Measurements from ENCODE around the gene GNAI3.

The GNAI3 gene

GRCh38 chr1:109621379-109622136, 73.1 kb downstream of the GNAI3 start:
- in situ Hi-C loops (cut with HindIII; ENCODE audit: low sequenced_read_pairs) = no loop called here

- in situ Hi-C loops (cut with HindIII; ENCODE audit: low sequenced_read_pairs) = no loop called here
These were observed 73.9 kb downstream of the GNAI3 start for GRCh38 chr1:109622137-109622892.

- in situ Hi-C loops (cut with HindIII; ENCODE audit: low sequenced_read_pairs) = no loop called here
These were observed 74.5 kb downstream of the GNAI3 start for GRCh38 chr1:109622895-109623294.

GRCh38 chr1:109623601-109624161, 75.3 kb downstream of the GNAI3 start:
- in situ Hi-C loops (cut with HindIII; ENCODE audit: low sequenced_read_pairs) = no loop called here

GRCh38 chr1:109624201-109625010, 76.0 kb downstream of the GNAI3 start:
- in situ Hi-C loops (cut with HindIII; ENCODE audit: low sequenced_read_pairs) = loop anchor here (25.0 kb wide), 1 partner anchor 138 kb away; the partner anchor contains the start of gene EPS8L3

GRCh38 chr1:109625176-109625575, 76.8 kb downstream of the GNAI3 start:
- in situ Hi-C loops (cut with HindIII; ENCODE audit: low sequenced_read_pairs) = loop anchor here (25.0 kb wide), 1 partner anchor 137 kb away; the partner anchor contains the start of gene EPS8L3

GRCh38 chr1:109625601-109626560, 77.5 kb downstream of the GNAI3 start:
- in situ Hi-C loops (cut with HindIII; ENCODE audit: low sequenced_read_pairs) = loop anchor here (25.0 kb wide), 1 partner anchor 136 kb away; the partner anchor contains the start of gene EPS8L3

GRCh38 chr1:109626682-109627408, 78.4 kb downstream of the GNAI3 start:
- in situ Hi-C loops (cut with HindIII; ENCODE audit: low sequenced_read_pairs) = loop anchor here (25.0 kb wide), 1 partner anchor 135 kb away; the partner anchor contains the start of gene EPS8L3

- in situ Hi-C loops (cut with HindIII; ENCODE audit: low sequenced_read_pairs) = loop anchor here (25.0 kb wide), 1 partner anchor 134 kb away; the partner anchor contains the start of gene EPS8L3
These were observed 79.4 kb downstream of the GNAI3 start for GRCh38 chr1:109627692-109628399.

GRCh38 chr1:109628540-109629321, 80.3 kb downstream of the GNAI3 start:
- in situ Hi-C loops (cut with HindIII; ENCODE audit: low sequenced_read_pairs) = loop anchor here (25.0 kb wide), 1 partner anchor 134 kb away; the partner anchor contains the start of gene EPS8L3

- in situ Hi-C loops (cut with HindIII; ENCODE audit: low sequenced_read_pairs) = loop anchor here (25.0 kb wide), 1 partner anchor 133 kb away; the partner anchor contains the start of gene EPS8L3
These were observed 81.1 kb downstream of the GNAI3 start for GRCh38 chr1:109629372-109630030.

GRCh38 chr1:109630081-109630897, 81.9 kb downstream of the GNAI3 start:
- in situ Hi-C loops (cut with HindIII; ENCODE audit: low sequenced_read_pairs) = loop anchor here (25.0 kb wide), 1 partner anchor 132 kb away; the partner anchor contains the start of gene EPS8L3

GRCh38 chr1:109630898-109631512, 82.6 kb downstream of the GNAI3 start:
- in situ Hi-C loops (cut with HindIII; ENCODE audit: low sequenced_read_pairs) = loop anchor here (25.0 kb wide), 1 partner anchor 131 kb away; the partner anchor contains the start of gene EPS8L3

- in situ Hi-C loops (cut with HindIII; ENCODE audit: low sequenced_read_pairs) = loop anchor here (25.0 kb wide), 1 partner anchor 130 kb away; the partner anchor contains the start of gene EPS8L3
These were observed 83.4 kb downstream of the GNAI3 start for GRCh38 chr1:109631513-109632505.

Data from DLD1 (cell line).